Kidney (tissue), 14 donors: ENCODE results near the gene COPG2. TPM values are rescaled to one million over a fixed set of nuclear protein-coding genes. Genes with fewer than 3 reads are reported as not detected.

Experiments
- DNase-seq, 5 donors: peaks; one replicate each; pipeline ENCODE4 v3.0.0-alpha.2; 2013 to 2020
- FAIRE-seq: peaks from 2 replicates; lab custom pipeline; 2012; peaks lifted over from hg19 to GRCh38; lab: Jason Lieb, UNC
- H3K27ac ChIP-seq, 2 donors: one replicate each; pipeline ENCODE4 v1.7.0; 2013; ENCODE audit warnings: low read depth in 2 of 2, low read length in 2 of 2, inconsistent platforms in 1 of 2
- H3K27me3 ChIP-seq: one replicate; pipeline ENCODE4 v1.7.1; 2013; ENCODE audit warnings: low read length, inconsistent platforms; ENCODE audit not compliant: control insufficient read depth, insufficient read depth
- H3K36me3 ChIP-seq, 3 donors: one replicate each; pipeline versions ENCODE4 v1.7.0 to v1.7.1; 2013; ENCODE audit warnings: low read length in 3 of 3, control low read depth in 1 of 3, inconsistent platforms in 1 of 3; ENCODE audit not compliant: insufficient read depth in 3 of 3, control insufficient read depth in 2 of 3
- H3K4me1 ChIP-seq, 3 donors: one replicate each; pipeline versions ENCODE4 v1.7.0 to v1.7.1; 2013; ENCODE audit warnings: low read length in 3 of 3, inconsistent platforms in 1 of 3, low read depth in 1 of 3; ENCODE audit not compliant: control insufficient read depth in 2 of 3, insufficient read depth in 2 of 3
- H3K4me3 ChIP-seq, 3 donors: one replicate each; pipeline versions ENCODE4 v1.7.0 to v1.8.1; 2013; ENCODE audit warnings: low read length in 3 of 3, control low read depth in 1 of 3, inconsistent platforms in 1 of 3
- H3K9ac ChIP-seq, 3 donors: one replicate each; pipeline versions ENCODE4 v1.7.0 to v1.7.1; 2013; ENCODE audit warnings: low read length in 3 of 3, control low read depth in 1 of 3, inconsistent platforms in 1 of 3
- H3K9me3 ChIP-seq, 3 donors: one replicate each; pipeline versions ENCODE4 v1.7.0 to v1.7.1; 2013; ENCODE audit warnings: low read length in 3 of 3, control low read depth in 1 of 3, inconsistent platforms in 1 of 3; ENCODE audit not compliant: control insufficient read depth in 2 of 3, insufficient read depth in 1 of 3
- intact Hi-C: fragments of 100-400 bp; cut with DNase I; formaldehyde crosslinking; loops from one replicate; pipeline ENCODE4 v1.11.1; 2022
- polyA plus RNA-seq: library from polyadenylated mRNA; stranded (reverse); fragments of 350-450 nt; fragmentation: Illumina TruSeq; extraction: RNeasy Lipid Tissue Mini Kit (QIAGEN cat#74804); gene quantifications from one replicate; pipeline ENCODE4 v1.2.3, GENCODE V29; 2014; ENCODE audit warnings: low read depth, low replicate concordance; ENCODE audit not compliant: insufficient read depth
- total RNA-seq: library from RNA; stranded (reverse); fragmentation: NEBNext Ultra II Directional; extraction: Animal tissue kit (Norgen Biotek cat#: 25700); gene quantifications from one replicate; pipeline ENCODE4 v1.2.1, GENCODE V29; 2021
- TF ChIP-seq, protein P1 (sequence below): IDR thresholded peaks from 3 replicates; pipeline ENCODE4 v1.5.1; 2012; ENCODE audit warnings: mild to moderate bottlenecking, moderate library complexity, borderline replicate concordance; ENCODE audit not compliant: insufficient read depth; ENCODE audit errors: extremely low read depth
- donor health status: control.
- donor health status: control.
- donor health status: control.
- donor health status: control.
- donor health status: control.
- donor health status: DM: yes; HTN: yes; CAD: no.
- donor health status: Normal renal cell carcinoma (clear cell type).

Gene COPG2
- total and polyA plus RNA-seq, 2 donors from 2014 or later: 12.6 to 27.6 TPM

DNA sequence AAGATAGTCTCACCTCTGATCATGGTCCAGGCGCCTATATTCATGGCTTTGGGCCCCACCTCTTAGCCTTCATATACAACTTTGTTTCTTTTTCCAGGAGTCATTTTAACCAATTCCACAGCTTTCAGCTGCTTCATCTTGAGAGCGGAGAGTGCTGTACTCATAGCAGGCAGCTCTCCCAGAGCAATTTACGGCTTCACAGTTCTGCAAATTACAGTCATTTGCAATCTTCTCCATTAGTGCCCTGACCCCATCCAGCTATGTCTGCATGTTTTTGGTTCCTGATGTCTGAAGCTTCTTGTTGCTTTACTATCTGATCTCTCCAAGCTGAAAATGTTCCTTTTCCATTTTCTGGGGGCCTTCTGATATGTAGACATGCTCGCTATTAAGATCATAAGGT is 194.7 kb downstream of the COPG2 start:
- TF ChIP-seq, protein P1, sequence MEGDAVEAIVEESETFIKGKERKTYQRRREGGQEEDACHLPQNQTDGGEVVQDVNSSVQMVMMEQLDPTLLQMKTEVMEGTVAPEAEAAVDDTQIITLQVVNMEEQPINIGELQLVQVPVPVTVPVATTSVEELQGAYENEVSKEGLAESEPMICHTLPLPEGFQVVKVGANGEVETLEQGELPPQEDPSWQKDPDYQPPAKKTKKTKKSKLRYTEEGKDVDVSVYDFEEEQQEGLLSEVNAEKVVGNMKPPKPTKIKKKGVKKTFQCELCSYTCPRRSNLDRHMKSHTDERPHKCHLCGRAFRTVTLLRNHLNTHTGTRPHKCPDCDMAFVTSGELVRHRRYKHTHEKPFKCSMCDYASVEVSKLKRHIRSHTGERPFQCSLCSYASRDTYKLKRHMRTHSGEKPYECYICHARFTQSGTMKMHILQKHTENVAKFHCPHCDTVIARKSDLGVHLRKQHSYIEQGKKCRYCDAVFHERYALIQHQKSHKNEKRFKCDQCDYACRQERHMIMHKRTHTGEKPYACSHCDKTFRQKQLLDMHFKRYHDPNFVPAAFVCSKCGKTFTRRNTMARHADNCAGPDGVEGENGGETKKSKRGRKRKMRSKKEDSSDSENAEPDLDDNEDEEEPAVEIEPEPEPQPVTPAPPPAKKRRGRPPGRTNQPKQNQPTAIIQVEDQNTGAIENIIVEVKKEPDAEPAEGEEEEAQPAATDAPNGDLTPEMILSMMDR: no peak
- FAIRE-seq (no peak), DNase-seq (no peak)
- Histone ChIP-seq H3K9ac (no peak overlapping the region), H3K27ac (no peak overlapping the region), H3K36me3 (no peaks in the 10 kb centered on the region), H3K27me3 (no peaks in the 10 kb centered on the region), H3K4me1 (no peaks in the 10 kb centered on the region), H3K9me3 (peaks cover 0 to 7% (median 0%) of the 10 kb centered on the region in 3 donors), H3K4me3 (no peak overlapping the region)
- intact Hi-C loops: no loop called here

DNA sequence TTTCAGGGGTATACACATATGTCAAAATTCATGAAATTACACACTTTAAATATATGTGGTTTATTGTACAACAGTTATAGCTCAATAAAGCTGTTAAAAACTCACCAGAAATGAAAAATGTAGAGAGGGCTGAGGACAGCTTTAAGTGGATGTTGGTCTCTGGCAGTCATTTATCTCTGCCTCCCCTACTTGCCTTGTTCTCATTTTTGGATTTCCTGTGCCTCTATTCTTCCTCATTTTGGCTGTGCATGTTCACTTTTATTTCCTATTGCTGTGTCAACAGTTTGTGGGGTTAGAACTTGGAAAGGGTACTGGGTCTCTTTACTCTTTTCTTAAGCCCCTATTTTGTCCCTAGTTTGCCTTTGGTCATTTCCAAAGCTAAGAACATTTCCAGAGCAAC is 195.3 kb downstream of the COPG2 start:
- H3K27ac ChIP-seq: no peak overlapping the region
- H3K9ac ChIP-seq: no peak overlapping the region
- no peaks in the 10 kb centered on the region for H3K4me1 ChIP-seq
- no peaks in the 10 kb centered on the region for H3K36me3 ChIP-seq
- DNase-seq (no peak), FAIRE-seq (no peak)
- TF ChIP-seq, protein P1: no peak
- H3K4me3 ChIP-seq: no peak overlapping the region
- H3K27me3 ChIP-seq: no peaks in the 10 kb centered on the region
- peaks cover 0 to 4% (median 0%) of the 10 kb centered on the region in 3 donors for H3K9me3 ChIP-seq
- intact Hi-C loops: no loop called here

DNA sequence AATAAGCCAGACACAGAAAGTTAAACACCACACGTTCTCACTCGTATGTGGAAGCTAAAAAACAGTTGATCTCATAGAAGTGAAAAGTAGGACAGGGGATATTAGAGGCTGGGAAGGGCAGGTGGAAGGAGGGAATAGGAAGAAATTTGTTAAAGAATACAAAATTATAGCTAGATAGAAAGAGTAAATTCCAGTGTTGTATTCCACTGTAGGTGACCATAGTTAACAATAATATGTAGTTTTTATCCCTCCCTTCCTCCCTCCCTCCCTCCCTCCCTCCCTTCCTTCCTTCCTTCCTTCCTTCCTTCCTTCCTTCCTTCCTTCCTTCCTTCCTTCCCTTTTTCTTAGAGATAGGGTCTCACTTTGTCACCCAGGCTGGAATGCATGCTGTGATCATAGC is 196.6 kb downstream of the COPG2 start:
- no peaks in the 10 kb centered on the region for H3K4me1 ChIP-seq
- H3K9ac ChIP-seq: no peak overlapping the region
- no peak overlapping the region for H3K27ac ChIP-seq
- intact Hi-C loops: no loop called here
- DNase-seq (no peak), FAIRE-seq (no peak)
- TF ChIP-seq, protein P1: no peak
- H3K9me3 ChIP-seq: no peaks in the 10 kb centered on the region
- no peaks in the 10 kb centered on the region for H3K36me3 ChIP-seq
- H3K4me3 ChIP-seq: no peak overlapping the region
- no peaks in the 10 kb centered on the region for H3K27me3 ChIP-seq

DNA sequence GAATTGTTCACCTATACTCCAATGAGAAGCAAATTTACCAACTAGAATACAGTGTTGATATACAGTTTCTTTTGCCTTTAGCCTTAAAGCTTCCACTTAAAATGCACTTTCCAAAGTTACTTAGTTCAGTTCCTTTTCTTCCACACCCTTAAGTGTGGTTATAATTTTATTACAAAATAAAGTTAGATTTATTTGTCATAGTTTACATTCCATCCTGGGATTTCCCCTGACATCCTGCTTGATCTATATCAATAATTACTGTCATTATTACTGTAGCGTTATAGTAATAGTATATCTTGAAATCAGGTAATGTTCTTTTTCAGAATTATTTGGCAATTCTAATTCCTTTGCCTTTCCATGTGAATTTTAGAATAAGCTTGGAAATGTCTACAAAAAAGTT is 199.9 kb downstream of the COPG2 start:
- intact Hi-C loops: no loop called here
- no peaks in the 10 kb centered on the region for H3K4me1 ChIP-seq
- H3K9me3 ChIP-seq: peaks cover 0 to 3% (median 0%) of the 10 kb centered on the region in 3 donors
- DNase-seq (no peak), FAIRE-seq (no peak)
- no peak overlapping the region for H3K9ac ChIP-seq
- no peaks in the 10 kb centered on the region for H3K36me3 ChIP-seq
- no peak overlapping the region for H3K4me3 ChIP-seq
- TF ChIP-seq, protein P1: no peak
- no peak overlapping the region for H3K27ac ChIP-seq
- H3K27me3 ChIP-seq: no peaks in the 10 kb centered on the region
